ENCODE data around the gene NUDCD2.

NUDCD2 gene

GRCh38 chr5:163459819-163460561, at the start of gene NUDCD2:
NUDCD2 (minus strand) TSS chr5:163460102; CDS start chr5:163460050, 52 bp downstream.
- TF ChIP-seq POLR2A (IDR thresholded peaks at IDR 0.05; ENCODE audit: low read length) (peak; percentile 91), GATA1 (IDR thresholded peaks at IDR 0.05; ENCODE audit: low read depth, low read length) (no peak)
- DNase-seq = peak; percentile 98 to 99

DNA sequence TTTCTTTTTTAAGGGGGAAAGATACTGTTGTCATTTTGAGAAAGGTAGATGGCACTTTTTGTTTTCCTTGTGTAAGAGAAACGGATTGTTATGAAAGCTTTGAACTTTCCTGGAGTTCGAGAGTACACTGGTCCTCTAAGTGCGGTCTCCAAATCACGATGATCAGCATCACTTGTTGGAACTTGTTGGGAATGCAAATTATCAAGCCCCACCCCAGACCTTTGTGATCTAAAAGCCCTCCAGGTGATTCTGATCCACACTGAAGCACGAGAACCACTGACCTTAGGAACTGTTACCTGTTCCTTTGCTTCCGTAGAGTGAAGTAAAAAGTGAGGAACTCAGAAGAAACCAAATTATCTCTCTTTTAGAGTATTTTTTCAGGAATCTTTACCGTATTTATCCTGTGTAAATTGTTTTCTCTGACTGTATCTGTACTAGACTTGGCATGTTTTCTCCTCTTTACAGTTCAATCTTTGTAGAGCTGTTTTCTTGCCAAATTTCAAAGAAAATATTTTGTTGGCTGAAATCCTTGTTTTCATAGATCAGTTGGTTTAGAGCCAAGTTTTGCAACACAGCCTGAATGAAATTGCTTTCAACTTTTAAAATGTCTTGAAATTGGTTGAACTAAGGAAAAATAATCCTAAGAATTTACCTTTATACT, 49.5 kb upstream of the NUDCD2 start:
- peak in 1 of 2 experiments; percentile 19 for DNase-seq

GRCh38 chr5:163508753-163509152, 48.9 kb upstream of the NUDCD2 start:
- TF ChIP-seq GATA1 (IDR thresholded peaks at IDR 0.05; ENCODE audit: low read depth, low read length) (no peak), POLR2A (IDR thresholded peaks at IDR 0.05; ENCODE audit: low read length) (no peak)
- DNase-seq = no peak

More for the DNA sequence above, 49.5 kb upstream of the NUDCD2 start:
- TF ChIP-seq GATA1 (IDR thresholded peaks at IDR 0.05; ENCODE audit: low read depth, low read length) (no peak), POLR2A (IDR thresholded peaks at IDR 0.05; ENCODE audit: low read length) (no peak)

DNA sequence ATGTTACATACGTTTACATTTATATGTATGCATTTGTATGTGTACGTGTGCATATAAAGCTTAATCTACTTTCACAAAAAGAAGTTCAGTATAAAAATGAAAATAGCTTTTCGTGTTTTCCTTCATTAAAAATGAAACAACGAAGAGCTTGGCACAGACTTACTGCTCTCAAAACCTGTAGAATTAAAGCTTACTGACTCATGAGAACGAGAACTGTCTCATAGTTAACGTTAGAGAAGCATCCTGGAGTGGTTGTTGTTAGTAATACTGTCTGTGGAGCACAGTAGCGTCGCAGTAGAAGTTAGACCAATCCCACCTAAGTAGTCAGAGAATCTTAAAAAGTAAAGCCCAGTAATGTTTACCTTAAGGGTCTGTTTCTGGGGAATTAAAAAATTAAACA, 46.8 kb upstream of the NUDCD2 start:
- no peak for TF ChIP-seq GATA1 (IDR thresholded peaks at IDR 0.05; ENCODE audit: low read depth, low read length)
- no peak for TF ChIP-seq POLR2A (IDR thresholded peaks at IDR 0.05; ENCODE audit: low read length)
- peak in 1 of 2 experiments; percentile 59 for DNase-seq

- peak in 1 of 2 experiments; percentile 65 for DNase-seq
- no peak for TF ChIP-seq GATA1 (IDR thresholded peaks at IDR 0.05; ENCODE audit: low read depth, low read length)
- TF ChIP-seq POLR2A (IDR thresholded peaks at IDR 0.05; ENCODE audit: low read length) = no peak
These were observed 46.2 kb upstream of the NUDCD2 start for GRCh38 chr5:163506095-163506457.

- peak; percentile 96 to 97 for DNase-seq
- TF ChIP-seq GATA1 (IDR thresholded peaks at IDR 0.05; ENCODE audit: low read depth, low read length) = no peak
- TF ChIP-seq POLR2A (IDR thresholded peaks at IDR 0.05; ENCODE audit: low read length) = peak; percentile 94
These were observed 45.6 kb upstream of the NUDCD2 start, which contains the start of gene MAT2B for GRCh38 chr5:163505368-163506094. MAT2B (plus strand) TSS chr5:163505619; CDS start chr5:163505687, 68 bp downstream.

GRCh38 chr5:163505049-163505367, 45.1 kb upstream of the NUDCD2 start:
- DNase-seq = no peak
- TF ChIP-seq POLR2A (IDR thresholded peaks at IDR 0.05; ENCODE audit: low read length) (no peak), GATA1 (IDR thresholded peaks at IDR 0.05; ENCODE audit: low read depth, low read length) (no peak)

DNA sequence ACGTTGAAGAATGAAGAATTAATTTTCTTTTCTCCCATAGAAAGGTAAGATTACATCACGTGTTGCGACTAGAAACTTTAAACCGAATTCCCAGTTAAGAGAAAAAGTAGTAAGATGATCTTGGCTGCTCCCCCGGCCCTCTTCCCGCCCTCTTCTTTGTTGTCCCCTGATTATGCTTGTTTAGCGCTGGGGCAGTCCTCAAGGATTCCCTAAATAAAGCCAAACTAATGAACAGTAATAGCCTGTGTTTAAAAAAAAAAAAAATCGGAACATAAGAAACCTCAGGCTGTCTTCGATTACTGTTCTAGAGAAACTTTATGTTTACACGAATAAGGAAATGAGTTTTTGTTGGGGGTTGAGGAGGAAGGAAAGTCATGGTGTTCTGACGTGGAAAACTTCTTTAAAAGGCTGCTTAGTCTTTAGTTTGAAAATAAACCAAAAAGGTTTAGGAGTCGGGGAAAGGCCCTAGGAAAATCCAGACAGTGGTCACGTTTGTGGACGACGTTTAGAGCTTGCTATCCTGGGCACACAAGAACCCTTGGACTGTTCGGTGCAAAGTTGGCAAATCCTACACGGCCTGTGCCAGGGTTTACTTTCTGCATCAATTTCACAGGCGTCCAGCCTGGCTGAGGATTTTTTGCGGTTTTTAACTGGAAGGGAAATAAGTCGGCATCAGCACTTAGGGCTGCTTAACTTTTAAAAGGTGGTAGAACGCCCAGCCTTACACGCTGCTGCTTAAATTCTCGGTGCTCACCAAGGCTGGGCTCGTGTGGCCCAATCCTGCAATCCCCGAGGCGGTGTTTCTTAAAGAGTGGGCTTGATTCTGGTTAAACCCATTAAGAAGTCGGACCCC, 44.4 kb upstream of the NUDCD2 start:
- TF ChIP-seq POLR2A (IDR thresholded peaks at IDR 0.05; ENCODE audit: low read length) (no peak), GATA1 (IDR thresholded peaks at IDR 0.05; ENCODE audit: low read depth, low read length) (no peak)
- peak; percentile 64 to 65 for DNase-seq

DNA sequence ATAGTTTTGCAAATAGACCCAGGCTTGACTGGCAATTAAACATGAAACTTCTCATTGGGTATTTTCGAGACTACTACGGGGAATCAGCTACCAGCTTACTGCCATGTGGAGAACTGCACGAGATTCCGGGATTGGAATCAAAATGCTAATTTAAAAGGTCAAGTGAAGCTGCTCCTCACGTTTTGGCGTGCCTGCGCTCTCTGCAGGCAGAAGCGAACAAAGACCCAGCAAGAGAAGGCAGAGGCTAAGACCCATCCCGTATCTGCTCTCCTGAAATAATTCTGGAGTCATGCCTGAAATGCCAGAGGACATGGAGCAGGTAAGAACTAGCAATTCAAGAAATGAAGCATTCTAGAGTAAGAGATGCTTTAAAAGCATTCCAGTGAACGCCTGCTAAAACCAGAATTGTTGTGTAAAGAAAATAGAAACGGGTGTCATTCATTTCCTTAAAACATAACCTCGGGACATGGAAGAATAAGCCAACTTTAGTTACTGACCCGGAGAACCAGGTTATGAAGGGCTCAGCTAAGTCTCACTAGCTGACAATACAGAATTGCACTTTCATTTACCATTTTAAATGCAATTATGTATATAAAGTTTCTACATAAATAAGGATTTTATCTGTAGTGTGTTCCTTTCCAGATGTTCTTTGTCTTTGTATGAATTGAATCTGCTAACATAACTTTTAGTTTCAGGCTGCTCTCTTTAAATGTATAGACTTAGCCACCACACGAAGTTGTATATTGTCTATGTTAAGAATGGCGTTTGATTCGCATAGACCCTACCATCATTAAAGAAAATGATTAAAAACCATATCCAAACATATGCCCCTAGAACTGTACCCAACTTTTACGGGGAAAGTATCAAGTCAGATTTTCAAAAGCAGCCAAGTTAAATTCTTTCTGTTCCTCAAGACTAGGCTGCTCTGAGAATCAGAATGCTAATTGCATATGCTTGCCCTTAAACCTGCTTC, 43.5 kb upstream of the NUDCD2 start:
- peak; percentile 69 to 81 for DNase-seq
- TF ChIP-seq POLR2A (IDR thresholded peaks at IDR 0.05; ENCODE audit: low read length) (peak; percentile 62), GATA1 (IDR thresholded peaks at IDR 0.05; ENCODE audit: low read depth, low read length) (no peak)

DNA sequence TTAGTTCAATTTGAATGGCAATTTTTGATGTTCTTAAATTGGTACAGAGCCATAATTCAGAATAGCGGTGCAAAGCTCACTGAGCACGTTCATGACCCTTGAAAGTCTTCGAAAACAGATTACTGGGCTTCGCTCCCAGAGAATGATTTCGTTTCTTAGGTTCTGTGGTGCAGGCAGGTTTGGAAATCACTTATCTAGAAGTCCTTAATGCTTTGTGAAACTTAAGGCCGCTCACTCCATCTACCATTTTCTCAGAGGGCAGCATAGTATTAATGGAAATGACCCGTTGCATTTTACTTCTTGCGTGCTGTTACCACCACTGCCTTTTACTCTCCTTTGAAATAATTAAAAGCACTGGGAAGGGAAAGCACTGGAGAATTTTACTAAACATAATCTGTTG, 42.6 kb upstream of the NUDCD2 start:
- no peak for DNase-seq

GRCh38 chr5:163498886-163499285, 39.0 kb upstream of the NUDCD2 start:
- TF ChIP-seq GATA1 (IDR thresholded peaks at IDR 0.05; ENCODE audit: low read depth, low read length) (no peak), POLR2A (IDR thresholded peaks at IDR 0.05; ENCODE audit: low read length) (no peak)
- no peak for DNase-seq

More for the DNA sequence above, 42.6 kb upstream of the NUDCD2 start:
- TF ChIP-seq GATA1 (IDR thresholded peaks at IDR 0.05; ENCODE audit: low read depth, low read length) (no peak), POLR2A (IDR thresholded peaks at IDR 0.05; ENCODE audit: low read length) (no peak)

GRCh38 chr5:163497315-163497714, 37.4 kb upstream of the NUDCD2 start:
- TF ChIP-seq GATA1 (IDR thresholded peaks at IDR 0.05; ENCODE audit: low read depth, low read length) = no peak
- TF ChIP-seq POLR2A (IDR thresholded peaks at IDR 0.05; ENCODE audit: low read length) = no peak
- DNase-seq = no peak

Measured in erythroblast (primary cell).